Natural killer cell (primary cell): ENCODE results near the gene MAP9. TPM values are rescaled to one million over a fixed set of nuclear protein-coding genes. Genes with fewer than 3 reads are reported as not detected.
"Not testable (repeated sequence)": the region's sequence is repeated elsewhere in the genome, so short reads cannot be mapped to it uniquely, and the experiment has no call there.

ENCODE experiments used
- ATAC-seq, 3 donors: fragments of 150-1000 bp in 2 of 3; fragments of 200-7000 bp in 1 of 3; cut with Tn5 transposase; 1 replicate in 1 of 3; 2 replicates in 2 of 3; pipeline ENCODE4 v1.10.0; 2021; ENCODE audit warnings: mild to moderate bottlenecking in 2 of 3, moderate library complexity in 2 of 3
- DNase-seq, 2 donors: peaks; one replicate each; pipeline versions ENCODE4 v3.0.0 to v3.0.0-alpha.2; 2013 to 2021; ENCODE audit warnings: mixed read lengths in 1 of 2
- H3K27ac ChIP-seq: one replicate; pipeline ENCODE4 v1.5.1; 2013; ENCODE audit warnings: mild to moderate bottlenecking, low read length
- H3K27me3 ChIP-seq: one replicate; pipeline ENCODE4 v1.6.1; 2013; ENCODE audit warnings: low read length; ENCODE audit not compliant: control insufficient read depth, insufficient read depth
- H3K36me3 ChIP-seq: one replicate; pipeline ENCODE4 v1.6.1; 2013; ENCODE audit warnings: low read length; ENCODE audit not compliant: control insufficient read depth, insufficient read depth
- H3K4me1 ChIP-seq: one replicate; pipeline ENCODE4 v1.6.1; 2013; ENCODE audit warnings: low read length; ENCODE audit not compliant: control insufficient read depth, insufficient read depth
- H3K4me3 ChIP-seq: one replicate; pipeline ENCODE4 v1.5.1; 2013; ENCODE audit warnings: low read length
- H3K9me3 ChIP-seq: one replicate; pipeline ENCODE4 v1.6.1; 2013; ENCODE audit warnings: low read length; ENCODE audit not compliant: control insufficient read depth, insufficient read depth
- H3K27ac Mint-ChIP-seq, 2 donors: one replicate each; pipeline ENCODE4 v1.8.0; 2022; ENCODE audit warnings: mild to moderate bottlenecking in 2 of 2, mixed read lengths in 2 of 2, moderate library complexity in 1 of 2
- H3K27me3 Mint-ChIP-seq, 2 donors: one replicate each; pipeline ENCODE4 v1.8.0; 2022; ENCODE audit warnings: low read depth in 2 of 2, mixed read lengths in 2 of 2
- H3K36me3 Mint-ChIP-seq: one replicate; pipeline ENCODE4 v1.8.0; 2022; ENCODE audit warnings: mixed read lengths
- H3K4me1 Mint-ChIP-seq, 2 donors: one replicate each; pipeline ENCODE4 v1.8.0; 2022; ENCODE audit warnings: mixed read lengths in 2 of 2
- H3K4me3 Mint-ChIP-seq: one replicate; pipeline ENCODE4 v1.8.0; 2022; ENCODE audit warnings: mild to moderate bottlenecking, moderate library complexity, mixed read lengths
- H3K9me3 Mint-ChIP-seq, 2 donors: one replicate each; pipeline ENCODE4 v1.8.0; 2022; ENCODE audit warnings: mixed read lengths in 2 of 2
- CTCF ChIP-seq: fragments of 200-600 bp; IDR thresholded peaks from one replicate; pipeline ENCODE4 v1.8.0; 2022; ENCODE audit warnings: antibody characterized with exemption
- WGBS: methylation state at CpG from one replicate; pipeline ENCODE4 v1.1.7; 2013; ENCODE audit warnings: missing lambda C conversion rate; ENCODE audit not compliant: insufficient coverage; 5-methylcytosine and 5-hydroxymethylcytosine counted together
- intact Hi-C: fragments of 100-400 bp; cut with micrococcal nuclease; formaldehyde crosslinking; loops from one replicate; pipeline ENCODE4 v1.14.2; 2022
- total RNA-seq, 4 donors: library from RNA; stranded (reverse); fragments of 120-200 nt in 1 of 4; gene quantifications; one replicate each; pipeline versions ENCODE4 v1.2.3 to v1.2.4, GENCODE V29; 2013 to 2022

The MAP9 gene
- total RNA-seq, 3 donors from 2014 or later (not counting 1 experiment from before 2014, with no cell fraction given) = 9.4 to 17.6 (median 10.6) TPM

DNA sequence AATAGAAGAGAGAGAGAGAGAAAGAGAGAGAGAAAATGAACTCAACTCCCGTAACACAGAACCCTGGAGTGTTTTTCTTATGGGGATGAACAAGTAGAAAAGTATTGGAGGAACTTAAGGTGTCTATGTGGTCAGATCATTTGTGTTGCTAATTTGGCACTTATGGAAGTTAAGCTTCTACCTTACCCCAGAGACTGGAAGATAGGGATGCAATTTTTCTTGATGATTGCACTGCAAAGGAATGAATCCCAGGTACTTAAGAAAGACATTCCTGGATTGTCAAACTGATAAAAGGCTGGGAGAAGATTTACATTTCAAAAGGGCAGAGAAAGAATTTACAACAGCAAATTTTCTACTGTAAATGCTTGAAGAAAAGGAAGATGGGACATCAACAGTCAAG, 57.2 kb downstream of the MAP9 start:
- no peaks in the 10 kb centered on the region for H3K9me3 ChIP-seq
- Mint-ChIP-seq H3K9me3 (peaks cover 1 to 2% of the 10 kb centered on the region in 2 donors), H3K4me3 (no peak overlapping the region), H3K27ac (no peak overlapping the region), H3K36me3 (no peaks in the 10 kb centered on the region), H3K4me1 (no peaks in the 10 kb centered on the region), H3K27me3 (peaks cover 0 to 4% of the 10 kb centered on the region in 2 donors)
- intact Hi-C loops = no loop called here
- no peak for TF ChIP-seq CTCF
- H3K4me1 ChIP-seq = no peaks in the 10 kb centered on the region
- no peak for DNase-seq
- no peak overlapping the region for H3K4me3 ChIP-seq
- no peaks in the 10 kb centered on the region for H3K36me3 ChIP-seq
- WGBS = 75% methylated on average over 1 of the region's 1 CpG
- no peak overlapping the region for H3K27ac ChIP-seq
- H3K27me3 ChIP-seq = no peaks in the 10 kb centered on the region
- no peak for ATAC-seq

GRCh38 chr4:155312027-155312426, 64.7 kb downstream of the MAP9 start:
- intact Hi-C loops, ATAC-seq, H3K27me3 ChIP-seq, H3K9me3 ChIP-seq, H3K4me3 Mint-ChIP-seq, H3K27me3 Mint-ChIP-seq, H3K36me3 Mint-ChIP-seq, H3K4me1 ChIP-seq, H3K27ac ChIP-seq, H3K4me1 Mint-ChIP-seq, DNase-seq, H3K27ac Mint-ChIP-seq, H3K4me3 ChIP-seq, H3K36me3 ChIP-seq, H3K9me3 Mint-ChIP-seq: not testable (repeated sequence)
- WGBS = 83% methylated on average over 5 of the region's 5 CpGs

DNA sequence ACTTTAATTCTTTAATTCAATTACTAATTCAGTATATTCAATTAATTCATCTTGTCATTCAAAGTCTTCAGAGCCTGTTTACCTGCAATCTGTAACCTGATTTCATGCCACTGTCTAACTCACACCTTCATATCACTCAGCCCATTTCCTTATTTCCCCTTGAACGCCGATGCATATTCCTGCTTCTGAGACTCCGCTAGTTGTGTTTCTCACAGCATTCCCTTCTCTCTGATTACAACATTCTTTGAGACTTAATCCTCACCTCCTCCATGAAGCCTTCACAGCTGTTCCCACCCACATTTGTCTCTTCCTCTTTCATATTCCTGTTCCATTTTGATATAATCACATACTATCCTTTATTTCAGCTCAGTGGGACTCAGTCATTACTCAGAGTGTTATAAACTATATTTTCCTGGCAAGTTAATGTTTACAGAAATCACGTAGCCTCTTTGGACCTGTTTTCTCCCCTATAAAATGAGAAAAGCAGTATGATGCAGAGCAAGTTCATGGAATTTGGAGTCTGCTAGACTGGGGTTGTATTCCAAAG, 69.0 kb downstream of the MAP9 start:
- intact Hi-C loops = no loop called here
- Histone ChIP-seq H3K4me1 (no peaks in the 10 kb centered on the region), H3K4me3 (no peak overlapping the region), H3K9me3 (no peaks in the 10 kb centered on the region), H3K36me3 (no peaks in the 10 kb centered on the region), H3K27ac (no peak overlapping the region), H3K27me3 (no peaks in the 10 kb centered on the region)
- DNase-seq = no peak
- TF ChIP-seq CTCF = no peak
- Mint-ChIP-seq H3K27ac (no peak overlapping the region), H3K27me3 (peaks cover 0 to 3% of the 10 kb centered on the region in 2 donors), H3K4me3 (no peak overlapping the region), H3K4me1 (no peaks in the 10 kb centered on the region), H3K9me3 (peaks cover 0 to 12% of the 10 kb centered on the region in 2 donors), H3K36me3 (no peaks in the 10 kb centered on the region)
- 87% methylated on average over 4 of the region's 4 CpGs for WGBS
- no peak for ATAC-seq

- Histone ChIP-seq H3K27ac (no peak overlapping the region), H3K36me3 (no peaks in the 10 kb centered on the region), H3K4me3 (no peak overlapping the region), H3K9me3 (no peaks in the 10 kb centered on the region), H3K27me3 (no peaks in the 10 kb centered on the region), H3K4me1 (no peaks in the 10 kb centered on the region)
- Mint-ChIP-seq H3K36me3 (no peaks in the 10 kb centered on the region), H3K27ac (no peak overlapping the region), H3K27me3 (no peaks in the 10 kb centered on the region), H3K4me1 (no peaks in the 10 kb centered on the region), H3K4me3 (no peak overlapping the region), H3K9me3 (peaks cover 0 to 9% of the 10 kb centered on the region in 2 donors)
- DNase-seq (no peak), ATAC-seq (no peak)
- no peak for TF ChIP-seq CTCF
- WGBS = 72% methylated on average over 6 of the region's 7 CpGs
- intact Hi-C loops = no loop called here
Observed at GRCh38 chr4:155305619-155306018, 71.1 kb downstream of the MAP9 start.
